ES-I3 (cell line): Measurements from ENCODE around the gene FRY.

Experiments used
- H3K36me3 ChIP-seq: 2 replicates; pipeline ENCODE4 v1.6.1; 2013; ENCODE audit warnings: mild to moderate bottlenecking, low read length, control low read depth, moderate library complexity; ENCODE audit not compliant: insufficient read depth
- H3K4me1 ChIP-seq: 2 replicates; pipeline ENCODE4 v1.6.1; 2013; ENCODE audit warnings: mild to moderate bottlenecking, control low read depth, low read length; ENCODE audit not compliant: insufficient read depth
- H3K9ac ChIP-seq: 2 replicates; pipeline ENCODE4 v1.6.1; 2013; ENCODE audit warnings: low read depth, mild to moderate bottlenecking, low read length, moderate library complexity
- H3K9me3 ChIP-seq: 2 replicates; pipeline ENCODE4 v1.6.1; 2013; ENCODE audit warnings: mild to moderate bottlenecking, low read length, moderate library complexity; ENCODE audit not compliant: control insufficient read depth, insufficient read depth

Gene FRY

GRCh38 chr13:32126756-32127155 lies 95.2 kb downstream of the FRY start:
- Histone ChIP-seq H3K36me3 (no peaks in the 10 kb centered on the region), H3K9ac (no peak overlapping the region), H3K9me3 (no peaks in the 10 kb centered on the region; the same call in 1 of the 2 replicates), H3K4me1 (no peaks in the 10 kb centered on the region)

GRCh38 chr13:32127691-32128090 lies 96.1 kb downstream of the FRY start:
- Histone ChIP-seq H3K4me1 (no peaks in the 10 kb centered on the region), H3K36me3 (no peaks in the 10 kb centered on the region), H3K9ac (no peak overlapping the region)

GRCh38 chr13:32134241-32135055 lies 102.9 kb downstream of the FRY start:
- Histone ChIP-seq H3K4me1 (no peaks in the 10 kb centered on the region), H3K9ac (no peak overlapping the region), H3K36me3 (no peaks in the 10 kb centered on the region)

More at GRCh38 chr13:32127691-32128090, 96.1 kb downstream of the FRY start:
- H3K9me3 ChIP-seq: no peaks in the 10 kb centered on the region; the same call in 1 of the 2 replicates

GRCh38 chr13:32135056-32135390 lies 103.4 kb downstream of the FRY start:
- no peaks in the 10 kb centered on the region for H3K36me3 ChIP-seq
- H3K9me3 ChIP-seq: no peaks in the 10 kb centered on the region
- no peaks in the 10 kb centered on the region for H3K4me1 ChIP-seq
- H3K9ac ChIP-seq: no peak overlapping the region

More at GRCh38 chr13:32134241-32135055, 102.9 kb downstream of the FRY start:
- H3K9me3 ChIP-seq: no peaks in the 10 kb centered on the region

- H3K9me3 ChIP-seq: no peaks in the 10 kb centered on the region
- no peaks in the 10 kb centered on the region for H3K4me1 ChIP-seq
- no peaks in the 10 kb centered on the region for H3K36me3 ChIP-seq
- H3K9ac ChIP-seq: no peak overlapping the region
Measured at GRCh38 chr13:32135655-32136054, 104.1 kb downstream of the FRY start.

- Histone ChIP-seq H3K9me3 (no peaks in the 10 kb centered on the region), H3K9ac (no peak overlapping the region), H3K36me3 (no peaks in the 10 kb centered on the region), H3K4me1 (no peaks in the 10 kb centered on the region)
Measured at GRCh38 chr13:32136061-32136460, 104.5 kb downstream of the FRY start.

- H3K36me3 ChIP-seq: no peaks in the 10 kb centered on the region
- H3K9ac ChIP-seq: no peak overlapping the region
- H3K4me1 ChIP-seq: no peaks in the 10 kb centered on the region; the same call in 1 of the 2 replicates
- no peaks in the 10 kb centered on the region for H3K9me3 ChIP-seq
Measured at GRCh38 chr13:32136716-32137115, 105.1 kb downstream of the FRY start.

- H3K9ac ChIP-seq: no peak overlapping the region
- H3K36me3 ChIP-seq: no peaks in the 10 kb centered on the region
- no peaks in the 10 kb centered on the region for H3K9me3 ChIP-seq
- peaks cover 10% of the 10 kb centered on the region; the same call in 1 of the 2 replicates for H3K4me1 ChIP-seq
Measured at GRCh38 chr13:32139251-32139650, 107.7 kb downstream of the FRY start.

- Histone ChIP-seq H3K36me3 (no peaks in the 10 kb centered on the region), H3K9me3 (no peaks in the 10 kb centered on the region), H3K4me1 (peaks cover 10% of the 10 kb centered on the region; the same call in 1 of the 2 replicates), H3K9ac (no peak overlapping the region)
Measured at GRCh38 chr13:32140109-32140508, 108.5 kb downstream of the FRY start.

GRCh38 chr13:32141462-32141861 lies 109.9 kb downstream of the FRY start:
- Histone ChIP-seq H3K4me1 (peaks cover 10% of the 10 kb centered on the region; the same call in 1 of the 2 replicates), H3K9ac (no peak overlapping the region), H3K9me3 (no peaks in the 10 kb centered on the region), H3K36me3 (no peaks in the 10 kb centered on the region)

GRCh38 chr13:32142115-32142514 lies 110.5 kb downstream of the FRY start:
- Histone ChIP-seq H3K9ac (no peak overlapping the region), H3K4me1 (peaks cover 10% of the 10 kb centered on the region; the same call in 1 of the 2 replicates), H3K9me3 (no peaks in the 10 kb centered on the region), H3K36me3 (no peaks in the 10 kb centered on the region)

- Histone ChIP-seq H3K36me3 (no peaks in the 10 kb centered on the region), H3K9ac (no peak overlapping the region), H3K9me3 (no peaks in the 10 kb centered on the region), H3K4me1 (peaks cover 10% of the 10 kb centered on the region; the same call in 1 of the 2 replicates)
Measured at GRCh38 chr13:32142956-32143375, 111.4 kb downstream of the FRY start.

GRCh38 chr13:32147193-32147592 lies 115.6 kb downstream of the FRY start:
- peaks cover 10% of the 10 kb centered on the region; the same call in 1 of the 2 replicates for H3K4me1 ChIP-seq
- no peaks in the 10 kb centered on the region for H3K9me3 ChIP-seq
- H3K9ac ChIP-seq: no peak overlapping the region
- H3K36me3 ChIP-seq: no peaks in the 10 kb centered on the region

- H3K4me1 ChIP-seq: peaks cover 10% of the 10 kb centered on the region; the same call in 1 of the 2 replicates
Measured at GRCh38 chr13:32147976-32148375, 116.4 kb downstream of the FRY start.

GRCh38 chr13:32150239-32150638 lies 118.7 kb downstream of the FRY start:
- Histone ChIP-seq H3K9me3 (0 out of 2 replicates have a peak, but pooled peaks cover 3% of the 10 kb centered on the region), H3K9ac (no peak overlapping the region), H3K4me1 (no peaks in the 10 kb centered on the region), H3K36me3 (no peaks in the 10 kb centered on the region)

More at GRCh38 chr13:32147976-32148375, 116.4 kb downstream of the FRY start:
- Histone ChIP-seq H3K9ac (no peak overlapping the region), H3K9me3 (no peaks in the 10 kb centered on the region), H3K36me3 (no peaks in the 10 kb centered on the region)
